AG09319 (cell line): ENCODE results near the gene PHACTR3.

Experiments
- DNase-seq: peaks from one replicate; pipeline ENCODE4 v3.0.0-alpha.2; 2010; ENCODE audit warnings: low read depth; ENCODE audit errors: extremely low read depth
- TF ChIP-seq, protein P1 (sequence below): IDR thresholded peaks from 2 replicates; pipeline ENCODE4 v1.5.1; 2011; ENCODE audit warnings: low read depth, mild to moderate bottlenecking, inconsistent platforms, low read length, moderate library complexity

PHACTR3 gene

DNA sequence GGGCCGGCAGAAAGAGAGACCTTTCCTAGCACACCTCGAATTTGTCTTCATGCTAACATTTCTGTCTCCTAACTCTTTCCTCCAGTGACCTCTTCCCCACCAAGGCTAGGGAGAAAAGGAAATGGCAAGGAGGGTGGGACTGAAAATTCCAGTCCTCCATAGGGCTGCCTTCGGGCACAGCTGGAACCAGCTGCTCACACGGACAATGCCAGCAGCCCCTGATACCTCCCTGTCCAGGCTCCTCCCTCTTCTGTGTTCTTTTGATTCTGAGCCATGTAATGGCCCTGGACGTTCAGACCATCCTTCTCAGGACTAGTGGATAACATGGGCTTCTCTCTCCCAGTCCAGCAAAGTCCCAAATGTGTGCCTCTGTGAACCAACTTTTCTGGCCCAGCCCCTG lies 29.1 kb upstream of the PHACTR3 start:
- TF ChIP-seq, protein P1, sequence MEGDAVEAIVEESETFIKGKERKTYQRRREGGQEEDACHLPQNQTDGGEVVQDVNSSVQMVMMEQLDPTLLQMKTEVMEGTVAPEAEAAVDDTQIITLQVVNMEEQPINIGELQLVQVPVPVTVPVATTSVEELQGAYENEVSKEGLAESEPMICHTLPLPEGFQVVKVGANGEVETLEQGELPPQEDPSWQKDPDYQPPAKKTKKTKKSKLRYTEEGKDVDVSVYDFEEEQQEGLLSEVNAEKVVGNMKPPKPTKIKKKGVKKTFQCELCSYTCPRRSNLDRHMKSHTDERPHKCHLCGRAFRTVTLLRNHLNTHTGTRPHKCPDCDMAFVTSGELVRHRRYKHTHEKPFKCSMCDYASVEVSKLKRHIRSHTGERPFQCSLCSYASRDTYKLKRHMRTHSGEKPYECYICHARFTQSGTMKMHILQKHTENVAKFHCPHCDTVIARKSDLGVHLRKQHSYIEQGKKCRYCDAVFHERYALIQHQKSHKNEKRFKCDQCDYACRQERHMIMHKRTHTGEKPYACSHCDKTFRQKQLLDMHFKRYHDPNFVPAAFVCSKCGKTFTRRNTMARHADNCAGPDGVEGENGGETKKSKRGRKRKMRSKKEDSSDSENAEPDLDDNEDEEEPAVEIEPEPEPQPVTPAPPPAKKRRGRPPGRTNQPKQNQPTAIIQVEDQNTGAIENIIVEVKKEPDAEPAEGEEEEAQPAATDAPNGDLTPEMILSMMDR, result no peak
- DNase-seq, result no peak

DNA sequence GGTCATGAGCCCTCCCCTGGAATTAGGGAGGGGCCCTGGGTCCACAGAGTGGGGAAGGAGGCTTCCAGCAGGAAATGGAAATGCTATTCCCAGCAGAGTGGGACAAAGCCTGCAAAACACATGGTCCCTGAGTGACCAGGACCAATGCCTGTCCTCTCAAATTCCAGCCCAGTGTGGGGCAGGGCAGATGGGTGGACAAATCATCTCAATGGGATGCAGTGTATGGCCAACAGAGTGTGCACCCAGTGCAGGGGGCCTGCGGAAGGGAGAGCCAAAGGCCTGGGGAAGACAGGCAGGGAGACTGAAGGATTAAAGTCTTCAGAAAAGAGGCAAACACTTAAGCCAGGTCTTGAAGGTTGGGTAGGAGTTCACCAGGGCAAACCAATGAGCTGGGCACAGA lies 28.7 kb upstream of the PHACTR3 start:
- TF ChIP-seq, protein P1, result no peak
- no peak for DNase-seq

- no peak for DNase-seq
- TF ChIP-seq, protein P1, result no peak
Measured at GRCh38 chr20:59576216-59576953, 28.0 kb upstream of the PHACTR3 start.

- DNase-seq, result no peak
- TF ChIP-seq, protein P1, result no peak
Measured at GRCh38 chr20:59577037-59577808, 27.1 kb upstream of the PHACTR3 start.

GRCh38 chr20:59577809-59578435 lies 26.4 kb upstream of the PHACTR3 start:
- TF ChIP-seq, protein P1, result no peak
- no peak for DNase-seq

- no peak for DNase-seq
- TF ChIP-seq, protein P1, result no peak
Measured at GRCh38 chr20:59578436-59579403, 25.6 kb upstream of the PHACTR3 start.
